Memory B cell (primary cell): ENCODE data around the gene CORO2B.
A peak's percentile ranks its signal among the peaks of the same experiment; 100 is the strongest.

Experiments
- ATAC-seq: fragments of 150-1000 bp; cut with Tn5 transposase; 2 replicates; pipeline ENCODE4 v1.10.0; 2021; ENCODE audit warnings: low read depth, mild to moderate bottlenecking, moderate library complexity
- DNase-seq, 2 donors: peaks; one replicate each; pipeline ENCODE4 v3.0.0; 2022; ENCODE audit warnings: low spot score in 2 of 2
- H3K27ac Mint-ChIP-seq: one replicate; pipeline ENCODE4 v1.8.0; 2022; ENCODE audit warnings: mild to moderate bottlenecking, moderate library complexity, mixed read lengths
- H3K27me3 Mint-ChIP-seq: one replicate; pipeline ENCODE4 v1.8.0; 2022; ENCODE audit warnings: mixed read lengths
- H3K36me3 Mint-ChIP-seq: one replicate; pipeline ENCODE4 v1.8.0; 2022; ENCODE audit warnings: mild to moderate bottlenecking, mixed read lengths
- H3K4me1 Mint-ChIP-seq: one replicate; pipeline ENCODE4 v1.8.0; 2022; ENCODE audit warnings: mixed read lengths
- H3K4me3 Mint-ChIP-seq: one replicate; pipeline ENCODE4 v1.8.0; 2022; ENCODE audit warnings: mild to moderate bottlenecking, moderate library complexity, mixed read lengths
- H3K9me3 Mint-ChIP-seq: one replicate; pipeline ENCODE4 v1.8.0; 2022; ENCODE audit warnings: mixed read lengths

CORO2B gene

DNA sequence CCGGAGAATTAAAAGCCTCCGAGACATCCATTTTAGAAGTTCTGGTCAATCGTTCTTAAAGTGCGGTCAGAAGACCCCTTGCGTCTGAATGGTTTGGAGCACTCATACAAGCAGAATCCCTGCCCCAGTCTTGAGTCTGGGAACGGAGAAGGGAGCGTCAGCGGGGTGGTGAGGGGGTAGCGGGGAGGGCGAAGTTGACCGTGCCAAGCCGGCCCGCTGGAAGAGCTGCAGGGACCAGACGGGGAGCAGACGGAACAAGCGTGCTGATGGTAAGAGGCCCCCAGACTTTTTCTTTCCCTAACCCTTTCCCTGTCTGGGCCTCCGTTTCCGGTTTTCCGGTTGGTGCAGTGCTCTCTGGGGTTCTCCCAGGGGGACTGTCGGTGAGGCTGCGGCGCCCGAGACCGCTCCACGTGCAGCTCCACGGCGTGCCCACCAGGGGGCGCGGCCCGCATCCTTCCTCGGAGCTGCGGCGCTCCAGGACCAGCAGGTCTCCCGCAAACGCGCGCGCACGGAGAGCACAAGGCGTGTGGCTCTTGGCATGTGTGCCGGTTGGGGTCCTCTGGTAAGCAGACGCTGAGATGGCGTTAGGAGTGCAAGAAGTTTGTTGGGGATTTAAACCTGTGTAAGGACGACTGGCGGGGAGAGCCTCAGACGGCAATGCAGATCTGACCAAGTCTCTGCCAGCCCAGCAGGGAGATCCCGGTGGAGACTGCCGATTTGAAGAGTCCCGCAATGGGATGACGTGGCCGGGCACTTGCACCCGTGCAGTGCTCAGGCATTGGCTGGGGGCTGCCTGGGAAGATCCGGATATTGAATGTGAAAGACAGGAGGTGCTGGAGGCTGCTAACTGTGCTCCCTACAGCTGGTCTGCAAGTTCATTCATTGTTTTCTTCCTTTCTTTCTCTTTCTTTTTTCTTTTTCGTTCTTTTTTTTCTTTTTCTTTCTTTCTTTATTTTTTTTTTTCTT is 19.2 kb upstream of the CORO2B start:
- peaks cover 19% of the 10 kb centered on the region for H3K4me1 Mint-ChIP-seq
- DNase-seq (peak; percentile 79 to 89), ATAC-seq (peak; percentile 91)
- H3K27me3 Mint-ChIP-seq: peaks cover 38% of the 10 kb centered on the region
- no peaks in the 10 kb centered on the region for H3K36me3 Mint-ChIP-seq
- peak overlapping the region; percentile 86 for H3K4me3 Mint-ChIP-seq
- H3K9me3 Mint-ChIP-seq: no peaks in the 10 kb centered on the region
- no peak overlapping the region for H3K27ac Mint-ChIP-seq

DNA sequence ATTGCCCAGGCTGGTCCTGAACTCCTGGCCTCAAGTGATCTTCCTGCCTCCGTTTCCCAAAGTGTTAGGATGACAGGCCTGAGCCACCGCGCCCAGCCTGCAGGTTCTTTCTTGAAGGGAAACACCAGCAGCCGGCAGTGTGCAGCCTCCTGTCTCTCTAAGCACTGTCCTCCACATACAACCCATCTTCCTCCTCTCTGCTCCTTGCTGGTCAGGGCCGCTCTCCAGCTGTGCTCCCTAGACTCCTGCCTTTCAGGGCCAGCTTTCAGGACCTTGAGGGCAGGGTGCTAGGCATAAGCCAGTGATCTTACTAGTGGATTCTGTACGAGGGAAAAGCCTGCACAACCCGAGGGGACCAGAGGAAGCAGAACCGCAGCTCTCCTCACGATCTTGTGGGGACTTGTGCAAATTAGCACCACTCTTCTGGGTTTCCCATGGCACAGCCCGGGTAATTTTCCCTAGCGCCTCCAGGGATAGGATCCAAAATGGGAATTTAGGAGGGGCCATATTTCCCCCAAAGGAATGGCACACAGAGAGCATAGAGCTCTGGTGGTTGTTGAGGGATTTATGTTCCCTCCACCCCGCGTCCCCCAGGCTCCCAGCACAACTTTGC is 18.2 kb upstream of the CORO2B start:
- peaks cover 19% of the 10 kb centered on the region for H3K4me1 Mint-ChIP-seq

DNA sequence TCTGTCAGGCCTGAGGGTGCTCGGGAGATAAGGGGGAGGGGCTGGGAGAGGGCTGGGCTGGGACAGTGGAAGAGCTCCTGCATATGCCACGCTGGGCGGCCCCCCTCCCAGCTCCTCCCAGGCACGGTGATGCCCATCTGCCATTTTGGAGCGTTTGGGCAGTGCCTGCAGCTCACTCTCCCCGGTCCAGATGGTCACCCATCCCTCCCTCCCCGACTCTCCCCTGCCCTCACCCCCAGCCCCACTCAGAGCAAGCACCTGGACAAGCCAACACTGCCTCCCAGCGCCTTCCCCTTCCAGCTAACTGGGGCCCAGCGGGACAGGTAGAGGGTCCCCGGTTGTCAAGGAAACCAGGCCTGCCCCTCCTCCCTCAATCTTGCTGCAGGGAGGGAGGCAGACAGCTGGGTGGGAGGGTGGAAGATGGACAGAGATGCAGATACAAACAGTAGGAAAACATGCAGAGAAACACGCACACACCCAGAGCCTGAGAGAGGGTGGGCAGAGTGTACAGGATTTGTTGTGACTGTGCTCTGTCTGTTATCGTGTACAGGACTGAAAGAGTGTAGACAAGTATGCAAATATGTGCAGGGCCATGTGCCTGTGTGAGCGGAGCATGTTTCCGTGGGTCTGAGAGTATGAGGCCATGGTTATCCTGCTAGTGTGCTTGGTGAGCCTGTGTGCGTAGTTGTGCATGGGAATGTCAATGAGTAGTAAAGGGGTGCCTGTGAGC is 17.5 kb upstream of the CORO2B start:
- Mint-ChIP-seq H3K4me1 (peaks cover 19% of the 10 kb centered on the region), H3K36me3 (no peaks in the 10 kb centered on the region), H3K9me3 (no peaks in the 10 kb centered on the region), H3K27ac (no peak overlapping the region), H3K4me3 (peak overlapping the region; percentile 8), H3K27me3 (peaks cover 29% of the 10 kb centered on the region)
- no peak for DNase-seq
- ATAC-seq: no peak

More for the DNA sequence above, 18.2 kb upstream of the CORO2B start:
- Mint-ChIP-seq H3K36me3 (no peaks in the 10 kb centered on the region), H3K9me3 (no peaks in the 10 kb centered on the region), H3K27ac (no peak overlapping the region), H3K27me3 (peaks cover 36% of the 10 kb centered on the region), H3K4me3 (peak overlapping the region; percentile 56)
- ATAC-seq (no peak), DNase-seq (no peak)

DNA sequence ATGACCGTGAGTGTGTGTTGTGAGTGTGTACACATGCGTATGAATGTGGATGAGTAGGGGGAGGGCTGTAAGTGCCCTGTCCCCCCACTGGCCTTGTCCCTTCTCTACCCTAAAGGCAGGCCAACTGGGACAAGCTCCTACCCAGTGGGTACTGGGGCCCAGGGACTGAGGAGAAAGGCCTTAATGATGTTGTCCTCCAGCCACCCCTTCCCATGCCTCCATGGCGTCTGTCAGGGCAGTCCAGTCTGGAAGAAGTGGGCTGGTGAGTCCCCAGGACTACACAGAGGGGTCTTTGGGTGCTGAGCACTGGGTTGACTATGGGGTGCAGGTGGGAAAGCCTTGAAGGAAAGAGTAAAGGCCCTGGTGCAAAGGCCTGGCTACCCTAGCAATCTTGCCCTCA is 16.9 kb upstream of the CORO2B start:
- H3K4me1 Mint-ChIP-seq: peaks cover 19% of the 10 kb centered on the region
- no peaks in the 10 kb centered on the region for H3K9me3 Mint-ChIP-seq
- no peaks in the 10 kb centered on the region for H3K36me3 Mint-ChIP-seq
- H3K4me3 Mint-ChIP-seq: no peak overlapping the region
- ATAC-seq (no peak), DNase-seq (no peak)
- no peak overlapping the region for H3K27ac Mint-ChIP-seq
- peaks cover 27% of the 10 kb centered on the region for H3K27me3 Mint-ChIP-seq

DNA sequence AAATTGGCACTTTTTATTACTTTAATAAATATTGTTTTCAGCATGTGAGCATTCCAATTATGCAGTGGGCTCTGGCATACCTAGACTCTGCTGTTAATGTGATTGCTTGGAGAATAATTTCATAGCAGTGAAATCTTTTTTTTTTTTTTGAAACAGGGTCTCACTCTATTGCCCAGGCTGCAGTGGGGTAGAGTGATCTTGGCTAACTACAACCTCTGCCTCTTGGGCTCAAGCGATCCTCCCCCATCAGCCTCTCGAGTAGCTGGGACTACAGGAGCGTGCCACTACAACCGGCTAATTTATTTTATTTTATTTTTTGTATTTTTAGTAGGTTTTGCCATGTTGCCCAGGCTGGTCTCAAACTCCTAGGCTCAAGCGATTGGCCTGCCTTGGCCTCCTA is 14.6 kb upstream of the CORO2B start:
- H3K27ac Mint-ChIP-seq: no peak overlapping the region
- peaks cover 11% of the 10 kb centered on the region for H3K4me1 Mint-ChIP-seq
- H3K9me3 Mint-ChIP-seq: no peaks in the 10 kb centered on the region
- no peak for ATAC-seq
- no peaks in the 10 kb centered on the region for H3K36me3 Mint-ChIP-seq
- no peak overlapping the region for H3K4me3 Mint-ChIP-seq
- peaks cover 21% of the 10 kb centered on the region for H3K27me3 Mint-ChIP-seq
- DNase-seq: no peak

DNA sequence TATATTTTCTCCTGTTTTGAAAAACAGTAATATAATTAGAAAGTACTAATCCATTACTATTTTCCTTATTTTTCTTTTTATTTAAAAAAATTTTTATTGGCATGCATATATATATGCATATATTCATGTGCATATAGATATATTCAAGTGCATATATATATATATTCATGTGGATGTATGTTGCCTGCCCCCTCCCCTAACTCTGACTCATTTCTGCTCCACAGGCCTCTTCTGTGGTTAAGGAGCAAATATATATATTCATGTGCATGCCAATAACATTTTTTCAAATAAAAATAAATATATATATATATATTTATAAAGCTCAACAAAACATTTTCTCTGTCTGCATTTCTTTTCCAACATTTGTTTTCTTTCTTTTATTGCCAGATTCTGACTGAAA is 13.6 kb upstream of the CORO2B start:
- Mint-ChIP-seq H3K4me1 (peaks cover 4% of the 10 kb centered on the region), H3K9me3 (no peaks in the 10 kb centered on the region), H3K27ac (no peak overlapping the region), H3K36me3 (no peaks in the 10 kb centered on the region), H3K27me3 (peaks cover 23% of the 10 kb centered on the region), H3K4me3 (no peak overlapping the region)
- no peak for DNase-seq
- no peak for ATAC-seq

DNA sequence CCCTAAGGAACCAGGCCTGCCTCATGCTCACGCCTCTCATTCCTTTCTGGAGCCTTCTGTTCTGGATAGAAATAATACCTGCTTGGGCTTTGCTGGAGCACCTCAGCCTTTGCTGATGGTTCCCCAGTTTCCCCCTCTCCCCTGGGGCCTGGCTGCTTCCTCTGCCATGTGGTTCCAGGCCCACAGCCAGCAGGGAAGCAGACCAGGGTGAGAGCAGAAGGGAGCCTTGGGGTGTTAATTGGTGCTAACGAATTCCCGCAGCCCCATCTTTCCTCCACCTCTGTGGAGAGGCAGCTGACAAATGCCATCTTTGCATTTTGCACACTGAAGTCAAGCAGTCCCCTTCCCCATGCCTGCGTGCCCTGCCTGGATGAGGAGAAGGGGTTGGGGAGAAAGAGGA is 13.1 kb upstream of the CORO2B start:
- Mint-ChIP-seq H3K4me3 (no peak overlapping the region), H3K27ac (no peak overlapping the region), H3K4me1 (peaks cover 4% of the 10 kb centered on the region), H3K9me3 (no peaks in the 10 kb centered on the region), H3K36me3 (no peaks in the 10 kb centered on the region), H3K27me3 (peaks cover 23% of the 10 kb centered on the region)
- ATAC-seq: no peak
- no peak for DNase-seq

DNA sequence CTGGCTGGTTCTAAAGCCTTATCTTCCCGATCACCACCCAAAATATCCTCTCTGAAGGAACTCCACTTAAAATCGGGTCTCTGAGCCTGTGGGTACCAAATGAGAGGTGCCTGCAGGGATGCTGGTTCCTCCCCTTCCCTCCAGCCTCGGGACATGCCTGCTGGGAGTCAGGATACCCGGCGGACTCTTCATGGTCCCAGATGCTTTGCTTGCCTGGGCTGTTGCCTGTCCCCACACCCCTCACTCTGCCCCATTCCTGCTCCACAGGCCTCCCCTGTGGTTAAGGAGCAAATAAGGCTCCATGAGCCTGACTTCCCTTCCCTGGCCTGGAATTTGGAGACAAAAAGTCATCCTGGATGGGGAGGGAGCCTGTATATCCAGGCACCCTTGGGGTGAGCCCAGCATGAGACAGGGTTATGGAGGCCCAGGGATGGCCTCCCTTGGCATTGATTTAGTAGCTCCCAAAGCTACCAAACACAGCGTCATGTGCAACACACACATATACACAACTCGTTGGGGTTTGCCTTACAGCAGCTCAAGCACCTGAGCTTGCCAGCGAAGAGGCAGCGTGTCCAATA is 12.3 kb upstream of the CORO2B start:
- H3K4me3 Mint-ChIP-seq: no peak overlapping the region
- H3K27me3 Mint-ChIP-seq: peaks cover 23% of the 10 kb centered on the region
- H3K4me1 Mint-ChIP-seq: peaks cover 3% of the 10 kb centered on the region
- H3K9me3 Mint-ChIP-seq: no peaks in the 10 kb centered on the region
- no peak for ATAC-seq
- no peaks in the 10 kb centered on the region for H3K36me3 Mint-ChIP-seq
- no peak overlapping the region for H3K27ac Mint-ChIP-seq
- no peak for DNase-seq

DNA sequence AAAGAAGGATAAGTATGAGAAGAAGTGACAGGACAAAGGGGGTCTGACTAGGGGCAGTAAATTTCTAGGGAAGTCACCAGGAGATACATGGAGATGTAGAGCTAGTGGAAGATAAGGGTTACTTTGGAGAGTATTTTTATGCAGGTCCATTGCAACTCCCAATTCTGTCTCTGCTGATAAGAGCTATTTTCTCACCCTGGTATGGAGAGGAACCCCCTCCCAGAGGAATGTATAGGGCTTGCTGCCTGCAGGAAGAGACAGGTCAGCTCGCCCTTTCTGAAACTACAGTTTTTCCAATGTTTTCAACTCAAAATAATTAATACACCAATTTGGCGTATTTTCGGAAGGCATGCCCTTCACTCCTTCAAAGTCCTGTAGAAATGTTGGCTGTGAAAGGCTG is 11.4 kb upstream of the CORO2B start:
- no peak for DNase-seq
- H3K4me3 Mint-ChIP-seq: no peak overlapping the region

DNA sequence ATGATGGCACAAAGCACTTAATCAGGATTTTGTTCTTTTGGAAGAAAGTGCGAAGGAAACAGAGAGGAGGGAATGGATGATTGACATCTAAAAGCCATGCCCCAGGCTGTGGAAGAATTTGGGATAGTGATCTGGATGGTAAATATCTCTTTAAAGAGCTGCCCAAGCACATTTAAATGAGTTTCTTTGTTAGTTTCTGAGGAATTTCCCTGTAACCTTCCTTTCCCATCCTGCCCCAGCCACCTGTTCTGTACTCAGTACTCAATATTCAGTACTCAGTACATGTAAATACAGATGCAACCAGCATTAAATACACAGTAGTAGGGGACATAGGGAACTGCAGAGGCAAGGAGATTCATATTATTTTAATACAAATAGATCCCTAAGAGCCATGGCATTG is 7.8 kb upstream of the CORO2B start:
- Mint-ChIP-seq H3K4me1 (no peaks in the 10 kb centered on the region), H3K27ac (no peak overlapping the region), H3K4me3 (no peak overlapping the region), H3K9me3 (no peaks in the 10 kb centered on the region), H3K36me3 (no peaks in the 10 kb centered on the region), H3K27me3 (peaks cover 38% of the 10 kb centered on the region)
- ATAC-seq (no peak), DNase-seq (no peak)

More for the DNA sequence above, 11.4 kb upstream of the CORO2B start:
- no peak overlapping the region for H3K27ac Mint-ChIP-seq
- no peaks in the 10 kb centered on the region for H3K9me3 Mint-ChIP-seq
- ATAC-seq: no peak
- H3K27me3 Mint-ChIP-seq: peaks cover 20% of the 10 kb centered on the region
- H3K36me3 Mint-ChIP-seq: no peaks in the 10 kb centered on the region
- no peaks in the 10 kb centered on the region for H3K4me1 Mint-ChIP-seq

DNA sequence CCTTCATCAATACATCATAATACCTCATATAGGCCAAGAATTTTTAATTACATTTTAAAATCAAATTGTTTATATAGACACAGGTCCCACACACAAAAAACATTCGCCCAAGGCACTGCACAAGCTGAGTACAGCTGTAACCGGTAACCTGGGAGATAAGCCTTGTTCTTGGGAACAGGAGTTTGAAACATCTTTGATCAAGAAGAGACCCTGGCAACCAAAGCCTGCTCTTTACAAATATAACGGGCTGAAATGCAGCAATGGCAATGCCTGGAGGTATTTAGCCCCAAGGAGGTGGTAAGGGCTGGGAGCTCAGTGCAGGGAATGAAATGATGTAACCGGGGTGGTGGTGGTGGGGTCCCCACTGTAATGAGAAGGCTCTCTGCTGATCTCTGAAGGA is 7.2 kb upstream of the CORO2B start:
- Mint-ChIP-seq H3K36me3 (no peaks in the 10 kb centered on the region), H3K27ac (no peak overlapping the region), H3K9me3 (no peaks in the 10 kb centered on the region), H3K27me3 (peaks cover 42% of the 10 kb centered on the region), H3K4me1 (no peaks in the 10 kb centered on the region), H3K4me3 (no peak overlapping the region)
- no peak for ATAC-seq
- DNase-seq: no peak

DNA sequence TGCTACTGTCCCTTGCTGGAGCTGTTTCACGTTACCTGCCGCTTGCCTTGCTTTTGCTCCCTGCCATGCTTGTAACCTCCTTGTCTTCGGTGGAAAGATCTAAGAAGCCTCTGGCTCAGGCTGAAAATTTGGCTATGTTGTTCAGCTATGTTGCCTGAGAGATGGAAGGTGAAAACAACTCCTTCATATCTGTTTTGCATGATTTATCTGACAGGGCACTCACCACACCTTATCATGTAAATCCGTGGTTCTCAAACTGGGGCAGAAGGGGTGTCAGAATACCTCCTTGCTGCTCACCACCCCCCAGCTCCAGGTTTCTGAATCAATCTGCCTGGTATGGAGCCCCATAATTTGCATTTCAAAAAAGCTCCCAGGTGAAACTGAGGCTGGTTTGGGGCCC is 6.5 kb upstream of the CORO2B start:
- DNase-seq (no peak), ATAC-seq (peak; percentile 56)
- Mint-ChIP-seq H3K36me3 (no peaks in the 10 kb centered on the region), H3K4me1 (peaks cover 2% of the 10 kb centered on the region), H3K27ac (no peak overlapping the region), H3K9me3 (no peaks in the 10 kb centered on the region), H3K27me3 (peaks cover 43% of the 10 kb centered on the region), H3K4me3 (no peak overlapping the region)

DNA sequence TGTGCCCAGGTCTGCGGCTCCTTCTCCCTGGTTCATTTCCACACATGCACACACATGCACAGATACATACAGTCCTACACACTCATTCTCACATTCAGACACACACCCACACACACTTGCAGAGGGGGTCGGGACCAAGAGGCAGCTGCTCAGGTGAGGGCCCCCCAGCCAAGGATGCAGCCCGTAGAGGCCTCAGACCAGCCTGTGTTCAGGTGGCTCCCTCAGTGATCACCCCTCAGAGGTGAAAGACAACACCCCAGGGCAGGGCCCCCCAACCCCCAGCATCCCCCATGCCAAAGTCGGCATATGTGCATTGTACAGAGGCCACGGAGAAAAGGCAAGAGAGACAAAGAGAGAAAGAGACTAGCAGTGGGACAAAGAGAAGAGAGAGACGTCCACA is 5.9 kb upstream of the CORO2B start:
- DNase-seq (no peak), ATAC-seq (no peak)
- Mint-ChIP-seq H3K27me3 (peaks cover 45% of the 10 kb centered on the region), H3K27ac (peak overlapping the region; percentile 5), H3K36me3 (no peaks in the 10 kb centered on the region), H3K9me3 (no peaks in the 10 kb centered on the region), H3K4me3 (no peak overlapping the region), H3K4me1 (peaks cover 6% of the 10 kb centered on the region)

DNA sequence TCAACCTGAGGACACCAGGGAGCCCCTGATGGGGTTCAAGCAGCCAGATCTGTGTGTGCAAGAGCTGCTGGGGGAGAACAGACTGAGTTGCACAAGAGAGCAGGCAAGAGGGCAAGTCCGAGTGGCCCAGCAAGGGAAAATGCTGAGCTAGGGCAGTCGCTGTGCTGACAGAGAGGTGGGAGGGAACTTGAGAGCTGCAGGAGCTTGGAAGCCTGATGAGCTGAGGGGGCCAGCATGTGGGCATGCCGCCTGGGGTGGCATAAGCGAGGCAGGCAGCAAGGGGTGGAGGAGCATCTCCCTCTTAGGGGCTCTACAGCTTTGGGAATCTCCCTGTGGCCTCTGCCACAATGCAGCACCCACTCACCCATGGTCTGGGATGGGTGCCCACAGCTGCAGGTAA is 4.7 kb upstream of the CORO2B start:
- no peaks in the 10 kb centered on the region for H3K36me3 Mint-ChIP-seq
- DNase-seq (no peak), ATAC-seq (no peak)
- H3K27ac Mint-ChIP-seq: no peak overlapping the region
- H3K9me3 Mint-ChIP-seq: no peaks in the 10 kb centered on the region
- peaks cover 9% of the 10 kb centered on the region for H3K4me1 Mint-ChIP-seq
- H3K27me3 Mint-ChIP-seq: peaks cover 41% of the 10 kb centered on the region
- no peak overlapping the region for H3K4me3 Mint-ChIP-seq
